SJSA1 (cell line): ENCODE data around the gene CHD2. TPM values are rescaled to one million over a fixed set of nuclear protein-coding genes. Genes with fewer than 3 reads are reported as not detected.

Experiments
- DNase-seq, 2 experiments: peaks; one replicate each; pipeline ENCODE4 v3.0.0-alpha.2; 2015 to 2020; ENCODE audit warnings: low spot score in 2 of 2, low read depth in 1 of 2
- H3K27ac ChIP-seq: fragments of 250-450 bp; sonication (Bioruptor Pico); 2 replicates; pipeline ENCODE4 v1.5.1; 2020; ENCODE audit warnings: mild to moderate bottlenecking, moderate library complexity
- H3K27me3 ChIP-seq: fragments of 250-450 bp; sonication (Bioruptor Pico); replicated peaks from 2 replicates; pipeline ENCODE4 v1.5.1; 2020; ENCODE audit warnings: mild to moderate bottlenecking, moderate library complexity
- H3K36me3 ChIP-seq: fragments of 250-450 bp; sonication (Bioruptor Pico); 2 replicates; pipeline ENCODE4 v1.5.1; 2020; ENCODE audit warnings: mild to moderate bottlenecking
- H3K4me1 ChIP-seq: fragments of 250-450 bp; sonication (Bioruptor Pico); replicated peaks from 2 replicates; pipeline ENCODE4 v1.6.1; 2021; ENCODE audit warnings: mild to moderate bottlenecking
- H3K4me3 ChIP-seq: fragments of 250-450 bp; sonication (Bioruptor Pico); 2 replicates; pipeline ENCODE4 v1.5.1; 2020; ENCODE audit warnings: mild to moderate bottlenecking
- H3K9me3 ChIP-seq: fragments of 250-450 bp; sonication (Bioruptor Pico); replicated peaks from 2 replicates; pipeline ENCODE4 v1.5.1; 2020; ENCODE audit warnings: mild to moderate bottlenecking
- total RNA-seq: library from RNA; depleted of rRNA; stranded (reverse); fragments of >200 nt; shearing (Covaris generic); gene quantifications from 2 replicates; pipeline ENCODE4 v1.2.3, GENCODE V29; 2014

Gene CHD2
- total RNA-seq, 1 experiment from 2014 or later, result 37.6 TPM

DNA sequence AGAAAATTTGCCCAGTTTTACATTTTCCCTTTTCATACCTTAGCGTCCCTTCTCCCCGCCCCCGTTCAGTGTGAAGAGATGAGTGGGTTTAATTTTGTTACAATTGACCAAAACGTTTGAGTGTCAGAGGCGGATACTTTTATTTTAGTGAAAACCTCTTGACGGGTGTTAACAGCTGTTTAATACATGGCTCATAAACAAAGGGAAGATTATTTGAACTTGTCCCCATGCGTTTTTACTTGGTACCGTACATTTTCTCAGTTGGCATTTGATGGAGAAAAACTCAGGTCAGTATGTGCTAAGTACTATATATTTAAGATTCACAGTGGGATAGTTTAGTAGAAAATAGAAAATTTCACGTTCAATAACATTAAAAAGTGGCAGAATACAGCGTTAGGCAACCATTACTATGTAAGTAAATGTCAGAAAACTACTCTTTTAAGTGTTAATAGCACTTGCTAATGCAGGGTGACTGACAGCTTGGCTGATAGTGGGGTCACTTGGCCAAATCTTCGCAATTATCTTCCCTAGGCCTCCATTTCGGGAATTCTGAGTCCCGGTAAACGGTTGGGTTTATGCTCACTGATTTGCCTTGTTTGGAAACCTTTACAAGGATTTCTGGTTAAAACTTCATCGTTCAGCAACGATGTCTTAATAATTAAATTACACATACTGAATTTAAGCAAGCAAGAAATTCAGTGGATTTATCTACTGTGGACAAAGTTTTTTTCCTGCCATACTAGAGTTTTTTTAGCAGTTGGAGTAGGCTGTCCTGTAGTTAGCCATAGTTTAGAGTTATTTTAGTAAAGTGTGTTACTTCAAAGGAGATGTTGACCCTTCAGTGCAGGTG lies 4.8 kb downstream of the CHD2 start:
- peak overlapping the region; percentile 88 for H3K27ac ChIP-seq
- peaks cover 64% of the 10 kb centered on the region for H3K4me1 ChIP-seq
- H3K9me3 ChIP-seq, result no peaks in the 10 kb centered on the region
- no peaks in the 10 kb centered on the region for H3K27me3 ChIP-seq
- H3K4me3 ChIP-seq, result peak overlapping the region; percentile 36
- DNase-seq, result peak in 1 of 2 experiments; percentile 42
- peaks cover 60% of the 10 kb centered on the region for H3K36me3 ChIP-seq

DNA sequence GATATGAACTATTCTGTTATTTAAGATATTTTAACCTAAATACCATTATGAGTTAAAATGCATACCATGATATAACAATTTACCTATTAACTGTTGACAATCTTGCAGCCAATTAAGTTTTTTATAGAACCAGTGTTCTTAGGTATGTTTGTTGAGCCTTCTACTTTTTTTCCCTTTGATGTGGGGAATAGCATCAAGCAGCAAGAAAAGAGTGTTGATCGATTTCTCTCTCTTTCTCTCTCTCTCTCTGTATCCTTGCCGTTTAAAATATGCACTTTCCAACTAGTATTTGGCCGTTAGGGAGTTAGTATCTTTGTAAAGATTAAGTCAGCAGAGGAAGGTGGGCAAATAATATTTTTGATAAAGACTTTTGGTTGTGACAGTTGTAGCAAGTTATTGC lies 5.9 kb downstream of the CHD2 start:
- Histone ChIP-seq H3K27me3 (no peaks in the 10 kb centered on the region), H3K27ac (peak overlapping the region; percentile 88), H3K9me3 (no peaks in the 10 kb centered on the region), H3K4me1 (peaks cover 73% of the 10 kb centered on the region), H3K4me3 (no peak overlapping the region), H3K36me3 (peaks cover 65% of the 10 kb centered on the region)
- no peak for DNase-seq

DNA sequence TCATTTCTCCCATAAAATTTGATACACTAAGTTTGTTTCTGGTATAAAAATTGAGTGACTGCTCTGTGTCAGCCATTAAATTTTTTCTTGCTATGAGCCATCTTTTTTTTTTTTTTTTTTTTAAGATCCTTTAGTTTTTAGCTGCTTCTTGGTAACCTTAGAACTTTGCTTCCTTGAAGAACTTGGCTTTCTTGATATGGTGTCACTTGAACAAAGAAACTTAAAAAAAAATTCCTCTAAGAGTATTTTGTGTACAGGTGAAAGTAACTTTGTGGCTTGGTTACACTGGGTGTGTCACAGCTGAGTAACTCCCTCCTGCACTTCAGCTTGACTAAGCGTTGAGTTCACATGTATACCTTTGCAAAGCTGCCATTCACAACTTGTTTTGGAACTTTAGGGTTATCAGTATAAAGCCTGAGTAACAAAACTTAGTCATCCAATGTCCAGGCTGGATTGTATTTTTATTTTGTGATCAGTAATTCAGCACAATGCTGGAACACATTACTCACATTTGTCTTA lies 6.5 kb downstream of the CHD2 start:
- DNase-seq, result peak in 1 of 2 experiments; percentile 62
- H3K9me3 ChIP-seq, result no peaks in the 10 kb centered on the region
- H3K4me1 ChIP-seq, result peaks cover 73% of the 10 kb centered on the region
- H3K36me3 ChIP-seq, result peaks cover 65% of the 10 kb centered on the region
- H3K27me3 ChIP-seq, result no peaks in the 10 kb centered on the region
- no peak overlapping the region for H3K4me3 ChIP-seq
- H3K27ac ChIP-seq, result peak overlapping the region; percentile 88

DNA sequence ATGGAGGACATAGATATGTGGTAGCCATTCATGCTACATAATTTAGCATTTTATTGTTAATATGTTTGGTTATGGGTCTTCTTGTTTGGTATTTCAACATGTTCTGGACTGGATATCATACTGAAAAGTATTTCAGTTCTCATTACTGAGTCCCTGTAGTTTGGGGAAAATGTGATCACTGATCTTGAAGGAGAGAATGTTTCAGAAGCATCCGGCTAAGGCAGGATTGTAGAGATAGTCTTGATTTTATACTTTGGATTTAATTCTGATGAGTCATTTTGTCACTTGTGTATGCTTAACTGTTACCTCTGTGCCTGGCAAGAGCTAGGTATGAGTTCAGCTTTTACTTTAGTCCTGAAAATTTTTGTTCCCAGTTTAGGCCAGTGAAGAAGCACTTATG lies 7.1 kb downstream of the CHD2 start:
- H3K4me3 ChIP-seq, result no peak overlapping the region
- peaks cover 73% of the 10 kb centered on the region for H3K4me1 ChIP-seq
- no peaks in the 10 kb centered on the region for H3K9me3 ChIP-seq
- H3K27ac ChIP-seq, result peak overlapping the region; percentile 88
- peaks cover 65% of the 10 kb centered on the region for H3K36me3 ChIP-seq
- DNase-seq, result peak in 1 of 2 experiments; percentile 60
- no peaks in the 10 kb centered on the region for H3K27me3 ChIP-seq

DNA sequence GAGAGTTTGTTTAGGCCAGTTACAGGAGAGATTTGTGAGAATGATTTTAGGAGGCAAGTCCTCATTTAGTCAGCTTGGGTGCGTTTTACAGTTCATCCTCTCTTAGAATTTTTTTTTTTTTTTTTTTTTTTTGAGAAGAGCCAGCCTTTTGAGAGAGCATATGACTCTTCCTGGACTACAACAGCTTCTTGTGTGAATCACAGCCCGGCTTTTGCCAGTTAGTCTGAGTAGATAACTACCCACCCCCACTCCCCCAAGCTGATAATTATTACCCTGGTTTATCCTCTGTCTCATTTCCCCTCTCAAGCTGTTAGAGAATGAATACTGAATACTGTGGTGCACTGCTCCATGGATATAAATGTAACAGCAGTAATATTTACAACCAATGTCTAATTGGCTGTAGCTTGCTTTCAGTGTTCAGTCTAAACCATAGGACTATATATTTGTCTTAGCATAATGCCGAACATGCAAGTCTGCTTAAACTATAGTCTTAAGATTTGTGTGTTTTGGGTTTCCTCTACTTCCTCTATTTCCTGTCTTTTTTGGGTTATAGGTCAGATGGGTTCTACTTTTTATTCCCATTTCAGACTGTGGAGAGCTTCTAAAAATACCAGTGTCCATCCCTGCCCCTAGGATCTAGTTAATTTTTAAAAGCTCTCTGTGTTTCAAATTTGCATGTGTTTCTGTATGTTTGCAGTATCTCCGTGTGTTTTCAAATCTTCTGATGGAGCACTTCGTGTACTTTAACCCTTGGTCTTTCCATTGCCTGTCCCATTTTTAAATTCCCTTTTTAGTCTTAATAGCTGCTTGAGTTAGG lies 8.0 kb downstream of the CHD2 start:
- H3K4me1 ChIP-seq, result peaks cover 69% of the 10 kb centered on the region
- H3K36me3 ChIP-seq, result peaks cover 58% of the 10 kb centered on the region
- peak overlapping the region; percentile 88 for H3K27ac ChIP-seq
- no peaks in the 10 kb centered on the region for H3K27me3 ChIP-seq
- H3K4me3 ChIP-seq, result no peak overlapping the region
- peak; percentile 78 to 84 for DNase-seq
- no peaks in the 10 kb centered on the region for H3K9me3 ChIP-seq

DNA sequence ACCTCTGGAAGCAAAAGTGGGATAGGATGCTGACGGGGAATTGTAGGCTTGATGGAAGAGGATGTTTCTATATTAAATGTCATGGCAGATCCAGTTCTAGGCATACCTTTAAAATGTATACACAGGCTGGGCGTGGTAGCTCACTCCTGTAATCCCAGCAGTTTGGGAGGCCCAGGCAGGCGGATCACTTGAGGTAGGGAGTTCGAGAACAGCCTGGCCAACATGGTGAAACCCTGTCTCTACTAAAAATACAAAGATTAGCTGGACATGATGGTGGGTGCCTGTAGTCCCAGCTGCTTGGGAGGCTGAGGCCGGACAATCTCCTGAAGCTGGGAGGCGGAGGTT lies 8.6 kb downstream of the CHD2 start:
- peaks cover 67% of the 10 kb centered on the region for H3K4me1 ChIP-seq
- peaks cover 52% of the 10 kb centered on the region for H3K36me3 ChIP-seq

DNA sequence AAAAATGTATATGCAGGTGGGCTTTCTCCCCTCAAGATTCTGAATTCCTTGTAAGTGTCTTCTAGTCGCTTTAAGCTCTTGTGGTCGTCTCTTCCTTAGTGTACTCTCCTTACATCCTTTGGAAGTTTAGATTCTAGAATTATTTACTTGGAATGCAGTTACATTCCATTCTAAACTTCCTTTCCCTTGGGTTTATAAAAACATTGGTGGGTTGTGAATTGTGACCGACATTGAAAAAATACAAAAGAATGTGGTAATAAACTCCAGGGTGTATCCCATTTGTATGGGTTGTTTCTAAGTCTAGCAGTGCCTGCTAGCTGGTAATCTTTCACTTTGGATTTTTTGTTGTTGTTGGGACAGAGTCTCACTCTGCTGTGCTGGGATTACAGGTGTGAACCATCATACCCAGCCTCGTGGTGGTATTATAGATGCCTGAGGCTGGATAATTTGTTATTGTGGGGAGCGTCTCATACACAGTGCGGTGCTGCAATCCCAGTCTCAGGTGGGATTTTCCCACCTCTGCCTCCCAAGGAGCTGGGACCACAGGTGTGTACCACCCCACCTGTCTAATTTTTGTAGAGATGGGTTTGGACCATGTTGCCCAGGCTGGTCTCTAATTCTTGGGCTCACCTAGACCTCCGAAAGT lies 9.1 kb downstream of the CHD2 start:
- H3K4me1 ChIP-seq, result peaks cover 70% of the 10 kb centered on the region
- peak in 1 of 2 experiments; percentile 90 for DNase-seq

More for the DNA sequence above, 8.6 kb downstream of the CHD2 start:
- DNase-seq, result no peak
- Histone ChIP-seq H3K27me3 (no peaks in the 10 kb centered on the region), H3K4me3 (no peak overlapping the region), H3K9me3 (no peaks in the 10 kb centered on the region), H3K27ac (peak overlapping the region; percentile 88)

DNA sequence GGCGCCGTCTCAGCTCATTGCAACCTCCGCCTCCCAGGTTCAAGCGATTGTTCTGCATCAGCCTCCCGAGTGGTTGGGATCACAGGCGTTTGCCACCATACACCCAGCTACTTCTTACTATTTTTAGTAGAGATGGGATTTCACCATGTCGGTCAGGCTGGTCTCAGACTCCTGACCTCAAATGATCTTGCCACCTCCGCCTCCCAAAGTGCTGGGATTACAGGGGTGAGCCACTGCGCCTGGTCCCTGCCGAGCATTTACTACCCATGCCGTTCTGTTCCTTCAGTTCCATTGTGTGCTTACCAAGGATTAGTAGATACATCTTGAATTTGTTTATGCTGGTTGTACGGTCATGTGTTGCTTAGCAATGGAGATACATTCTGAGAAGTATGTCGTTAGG lies 10.3 kb downstream of the CHD2 start:
- H3K4me3 ChIP-seq, result no peak overlapping the region
- peaks cover 47% of the 10 kb centered on the region for H3K36me3 ChIP-seq
- no peaks in the 10 kb centered on the region for H3K27me3 ChIP-seq
- H3K9me3 ChIP-seq, result no peaks in the 10 kb centered on the region
- H3K27ac ChIP-seq, result no peak overlapping the region
- DNase-seq, result no peak
- peaks cover 73% of the 10 kb centered on the region for H3K4me1 ChIP-seq

More for the DNA sequence above, 9.1 kb downstream of the CHD2 start:
- Histone ChIP-seq H3K36me3 (peaks cover 50% of the 10 kb centered on the region), H3K4me3 (no peak overlapping the region), H3K9me3 (no peaks in the 10 kb centered on the region), H3K27me3 (no peaks in the 10 kb centered on the region), H3K27ac (peak overlapping the region; percentile 88)

DNA sequence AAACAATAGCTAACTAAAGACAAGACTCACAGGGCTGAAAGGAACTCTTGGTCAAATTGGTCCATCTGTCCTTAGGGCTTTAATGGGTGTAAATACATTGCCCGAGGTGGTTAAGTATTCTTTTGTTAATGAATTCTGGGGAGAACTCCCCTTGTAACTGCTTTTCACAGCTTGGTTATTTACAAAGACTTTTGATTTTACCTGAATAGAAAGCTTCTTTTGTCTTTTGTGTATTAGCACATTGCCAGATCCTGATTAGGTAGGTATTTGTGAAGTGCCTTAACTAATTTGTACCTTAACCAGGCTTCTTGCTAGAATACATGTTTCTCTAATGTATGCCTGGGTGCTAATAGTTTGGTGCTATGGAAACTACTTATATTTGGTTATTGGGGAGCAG lies 14.0 kb downstream of the CHD2 start:
- no peak overlapping the region for H3K4me3 ChIP-seq
- no peak overlapping the region for H3K27ac ChIP-seq
- DNase-seq, result no peak
- H3K4me1 ChIP-seq, result peaks cover 67% of the 10 kb centered on the region
- H3K27me3 ChIP-seq, result no peaks in the 10 kb centered on the region
- peaks cover 54% of the 10 kb centered on the region for H3K36me3 ChIP-seq
- no peaks in the 10 kb centered on the region for H3K9me3 ChIP-seq

DNA sequence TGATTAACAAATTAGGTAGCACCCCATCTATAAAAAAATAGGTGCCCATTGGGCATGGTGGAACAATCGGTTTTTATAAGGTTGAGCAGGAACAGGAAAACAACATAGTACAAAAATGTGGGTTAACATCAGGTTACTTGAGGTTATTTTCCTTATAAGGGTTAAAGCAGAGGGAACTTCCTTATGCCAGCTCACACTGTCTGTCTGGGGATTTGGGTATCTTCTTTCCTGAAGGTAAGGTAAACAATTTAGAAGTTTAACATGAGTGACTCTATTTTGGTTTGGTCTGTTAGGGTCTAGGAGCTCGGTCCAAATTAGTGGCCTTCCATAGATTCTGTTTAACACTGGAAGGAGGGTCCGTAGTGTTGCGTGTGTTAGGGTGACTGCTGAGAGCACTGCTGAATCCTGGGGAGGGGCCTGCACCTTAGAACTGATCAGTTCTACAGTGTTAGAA lies 14.7 kb downstream of the CHD2 start:
- Histone ChIP-seq H3K9me3 (no peaks in the 10 kb centered on the region), H3K27ac (peak overlapping the region; percentile 39; the same call in 1 of the 2 replicates), H3K36me3 (peaks cover 55% of the 10 kb centered on the region), H3K27me3 (no peaks in the 10 kb centered on the region), H3K4me1 (peaks cover 61% of the 10 kb centered on the region), H3K4me3 (no peak overlapping the region)
- DNase-seq, result no peak

DNA sequence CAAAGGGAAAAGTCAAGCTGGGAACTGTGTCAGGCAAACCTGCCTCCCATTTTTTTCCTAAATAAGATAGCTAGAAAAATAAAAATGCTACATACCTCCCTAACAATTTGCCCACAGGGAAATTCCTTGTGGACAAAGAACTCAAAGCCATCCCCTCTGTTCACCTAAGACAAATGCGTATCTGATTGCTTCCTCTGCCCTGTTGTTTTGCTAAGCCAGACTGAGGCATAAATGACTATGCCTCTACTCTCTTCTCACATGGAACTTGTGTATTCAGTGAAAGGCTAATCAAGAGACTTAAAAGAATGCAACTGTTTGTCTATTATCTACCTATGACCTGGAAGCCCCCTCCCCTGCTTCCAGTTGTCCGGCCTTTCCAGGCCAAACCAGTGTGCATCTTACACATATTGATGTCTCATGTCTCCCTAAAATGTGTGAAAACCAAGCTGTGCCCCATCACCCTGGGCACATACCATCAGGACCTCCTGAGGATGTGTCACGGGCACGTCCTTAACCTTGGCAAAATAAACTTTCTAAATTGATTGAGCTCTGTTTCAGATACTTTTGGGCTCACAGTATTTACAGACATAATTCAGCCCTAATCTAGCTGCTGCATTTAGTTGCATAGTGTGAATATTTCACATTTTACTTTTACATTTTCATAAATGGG lies 15.8 kb downstream of the CHD2 start:
- H3K4me1 ChIP-seq, result peaks cover 50% of the 10 kb centered on the region
- peak in 1 of 2 experiments; percentile 60 for DNase-seq
- H3K27me3 ChIP-seq, result no peaks in the 10 kb centered on the region
- H3K36me3 ChIP-seq, result peaks cover 55% of the 10 kb centered on the region
- H3K27ac ChIP-seq, result peak overlapping the region; percentile 39
- no peak overlapping the region for H3K4me3 ChIP-seq
- no peaks in the 10 kb centered on the region for H3K9me3 ChIP-seq

DNA sequence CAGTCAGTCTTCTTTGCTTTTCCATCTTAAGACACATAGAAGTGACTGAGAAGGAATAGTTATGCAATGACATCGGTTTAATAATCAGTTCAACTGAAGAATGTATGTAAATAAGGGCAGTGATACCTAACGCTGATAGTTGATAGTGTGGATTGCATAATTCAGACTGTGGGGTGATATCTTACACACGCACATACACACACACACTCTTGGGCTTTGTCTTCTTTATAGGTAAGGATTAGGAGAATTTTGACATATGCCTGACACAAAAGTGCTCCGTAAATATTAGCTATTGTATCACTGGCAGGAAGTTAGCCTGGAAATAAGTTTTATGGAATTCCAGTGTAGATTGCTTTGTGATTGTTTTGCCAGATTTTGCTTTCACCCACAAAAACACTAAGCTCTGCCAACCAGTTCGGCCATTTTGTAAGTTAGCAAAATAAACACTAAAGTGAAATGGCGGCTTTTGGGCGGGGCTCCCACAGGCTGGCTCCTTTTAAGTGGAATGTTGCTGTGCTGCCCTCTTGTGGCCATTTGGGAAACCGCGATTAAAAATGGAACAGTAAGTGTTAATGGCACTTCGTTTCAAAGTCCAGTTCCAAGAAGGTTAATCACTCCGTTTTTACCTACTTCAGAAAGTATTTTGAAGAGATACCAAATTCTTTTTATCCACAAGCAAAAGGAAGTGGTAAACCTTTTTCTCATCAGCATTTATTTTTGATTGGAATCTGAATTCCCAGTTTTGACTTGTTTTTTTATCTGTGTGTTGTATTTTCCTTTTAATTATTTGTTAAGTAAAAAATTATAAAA lies 17.7 kb downstream of the CHD2 start:
- peak overlapping the region; percentile 65 for H3K27ac ChIP-seq
- H3K27me3 ChIP-seq, result no peaks in the 10 kb centered on the region
- no peaks in the 10 kb centered on the region for H3K9me3 ChIP-seq
- peak; percentile 91 to 93 for DNase-seq
- peaks cover 58% of the 10 kb centered on the region for H3K36me3 ChIP-seq
- H3K4me3 ChIP-seq, result no peak overlapping the region
- peaks cover 50% of the 10 kb centered on the region for H3K4me1 ChIP-seq
